NCI-H2196 (cell line): Measurements from ENCODE around the gene NKX1-1.

Experiments
- DNase-seq: peaks from one replicate; lab custom pipeline; 2025; ENCODE audit not compliant: unreplicated experiment; lab: John Stamatoyannopoulos, UW

NKX1-1 gene

DNA sequence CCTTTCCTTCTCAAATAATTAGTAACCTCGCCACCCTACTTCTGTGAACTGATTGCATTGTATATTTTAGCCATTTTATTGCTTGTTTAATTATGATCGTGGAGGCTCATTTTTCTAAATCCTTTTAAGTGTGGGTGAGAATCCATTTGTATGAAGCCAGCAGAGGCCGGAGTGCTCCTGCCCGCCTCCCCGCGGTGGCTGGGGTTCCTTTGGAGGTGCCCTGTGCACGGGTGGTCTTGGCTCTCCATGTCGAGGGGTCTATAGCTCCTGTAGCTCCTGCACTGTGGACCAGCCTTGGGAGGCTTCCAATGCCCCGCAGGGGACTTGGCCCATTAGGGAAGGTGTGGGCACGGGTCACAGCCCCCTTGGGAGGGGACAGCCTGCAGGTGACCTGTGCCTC, 44.2 kb downstream of the NKX1-1 start:
- no peak for DNase-seq

DNA sequence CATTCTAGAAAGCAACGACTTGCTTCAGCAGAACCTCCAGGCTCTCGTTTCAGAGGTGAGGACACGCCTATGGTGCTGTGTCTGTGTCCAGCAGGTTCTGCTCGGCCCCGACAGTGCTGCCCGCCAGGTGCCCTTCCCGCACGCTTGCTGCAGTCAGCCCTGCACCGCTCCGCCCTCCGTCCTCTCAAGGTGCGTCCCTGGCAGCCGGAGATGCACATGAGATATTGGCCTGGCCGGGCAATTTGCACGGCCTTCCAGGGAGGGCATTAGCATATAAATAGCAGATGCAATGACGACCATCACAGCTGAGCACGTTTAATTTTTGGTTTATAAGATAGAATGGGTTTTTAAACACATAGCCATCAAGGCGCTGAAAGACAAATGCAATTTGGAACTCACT, 44.8 kb downstream of the NKX1-1 start:
- no peak for DNase-seq

DNA sequence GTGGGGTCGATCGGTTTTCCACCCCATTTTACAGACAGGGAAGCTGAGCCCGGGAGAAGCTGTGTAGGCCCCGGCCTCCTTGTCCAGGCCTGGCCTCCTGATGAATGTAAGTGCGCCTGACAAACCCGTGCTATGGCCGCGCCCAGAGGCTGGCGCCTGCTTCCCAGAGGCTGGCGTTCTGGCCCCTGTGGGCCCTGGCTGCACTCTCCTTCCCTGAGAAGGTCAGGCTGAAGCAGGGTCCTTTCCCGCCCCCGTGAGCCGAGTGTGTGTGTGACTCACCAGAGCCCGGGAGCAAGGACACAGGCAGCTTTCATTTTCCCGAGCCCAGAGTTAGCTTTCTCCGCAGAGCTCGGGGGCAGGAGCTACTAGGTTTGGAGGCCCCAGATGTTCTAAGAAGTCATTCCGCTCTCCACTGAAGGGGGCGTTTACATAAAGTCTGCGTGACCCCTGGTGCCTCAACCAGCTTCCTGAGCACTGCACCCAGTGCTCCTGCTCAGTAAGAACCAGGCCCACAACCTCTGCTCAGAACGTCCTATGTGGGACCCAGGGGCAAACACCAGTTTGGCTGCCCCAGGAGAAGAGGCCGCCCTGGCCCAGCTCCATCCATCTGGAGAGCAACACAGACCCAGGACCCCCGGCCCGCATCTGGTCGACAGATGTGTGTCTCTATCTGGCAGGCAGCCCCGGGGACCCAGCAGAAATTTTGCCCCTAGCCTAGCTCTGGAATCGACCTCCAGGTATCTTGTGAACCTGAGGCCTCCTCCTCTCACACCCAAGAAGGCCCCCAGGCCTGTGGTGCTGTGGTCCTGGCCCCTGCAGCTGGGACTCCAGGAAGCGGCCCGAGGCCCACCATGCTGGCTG, 45.6 kb downstream of the NKX1-1 start:
- DNase-seq: no peak

DNA sequence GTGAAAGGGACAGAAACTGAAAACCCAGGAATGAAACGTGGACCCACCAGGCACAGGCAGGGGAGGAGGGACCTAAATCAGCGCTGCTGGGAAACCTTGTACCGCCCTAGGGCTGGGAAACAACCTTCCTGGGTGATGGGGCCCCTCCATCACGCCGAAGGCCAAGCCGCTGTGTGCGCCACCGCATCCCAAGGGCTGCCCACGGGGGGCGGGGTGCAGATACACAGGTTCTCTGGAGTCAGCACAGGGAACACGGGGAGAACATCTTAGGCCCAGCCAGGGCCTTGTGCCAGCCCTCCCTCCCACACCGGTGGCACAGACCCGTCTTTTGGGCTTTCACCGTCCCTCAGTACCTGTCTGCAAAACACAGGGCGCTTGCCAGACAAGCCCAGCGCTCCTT, 46.3 kb downstream of the NKX1-1 start:
- no peak for DNase-seq

DNA sequence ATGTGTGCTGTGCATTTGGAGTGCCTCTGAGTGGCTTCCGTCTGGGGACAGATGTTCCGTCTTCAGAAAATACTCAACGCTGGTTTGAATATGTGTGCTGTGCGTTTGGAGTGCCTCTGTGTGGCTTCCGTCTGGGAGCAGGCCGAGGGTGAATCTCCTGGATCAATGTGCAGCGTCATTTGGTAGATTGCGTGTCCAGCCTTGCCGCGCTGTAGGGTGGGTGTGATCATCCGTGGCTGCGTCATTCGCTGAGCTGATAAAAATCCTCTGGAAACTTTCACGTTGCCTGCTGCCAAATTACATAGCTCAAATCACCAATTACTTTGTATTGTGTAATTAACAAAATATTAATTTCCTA, 47.1 kb downstream of the NKX1-1 start:
- DNase-seq: no peak

DNA sequence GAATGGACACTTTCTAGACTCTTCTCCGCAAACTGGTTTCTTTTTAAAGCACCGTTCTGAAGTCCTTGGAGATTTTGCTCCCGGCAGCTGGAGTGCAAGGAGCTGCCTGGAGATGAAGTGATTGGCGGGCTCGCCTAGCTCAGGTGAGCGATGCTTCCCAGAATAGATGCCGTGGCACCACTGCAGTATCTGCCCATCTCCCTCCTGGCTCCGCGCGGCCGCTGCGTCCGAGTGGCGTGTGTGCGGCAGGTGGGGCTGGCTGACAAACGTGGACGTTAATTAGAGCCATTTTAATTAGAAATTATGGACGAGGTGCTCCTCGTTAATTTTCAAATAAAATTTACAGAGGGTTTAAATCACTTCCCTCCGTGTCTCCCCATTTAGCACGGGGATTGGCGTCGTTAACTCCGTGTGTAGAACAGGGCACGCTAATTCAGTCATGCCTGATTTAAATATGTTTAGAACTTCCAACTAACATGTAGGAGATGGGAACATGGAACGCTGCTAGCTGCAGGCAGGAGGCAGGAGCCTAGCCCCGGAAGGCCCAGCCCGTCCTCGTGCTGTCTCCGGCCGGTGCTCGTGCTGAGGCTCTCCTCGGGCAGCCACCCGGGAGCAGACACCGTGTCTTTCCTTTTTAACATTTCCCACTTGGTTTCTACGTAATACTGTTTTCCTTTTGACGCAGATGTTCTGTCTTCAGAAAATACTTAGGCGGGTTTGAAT, 47.7 kb downstream of the NKX1-1 start:
- DNase-seq: no peak

DNA sequence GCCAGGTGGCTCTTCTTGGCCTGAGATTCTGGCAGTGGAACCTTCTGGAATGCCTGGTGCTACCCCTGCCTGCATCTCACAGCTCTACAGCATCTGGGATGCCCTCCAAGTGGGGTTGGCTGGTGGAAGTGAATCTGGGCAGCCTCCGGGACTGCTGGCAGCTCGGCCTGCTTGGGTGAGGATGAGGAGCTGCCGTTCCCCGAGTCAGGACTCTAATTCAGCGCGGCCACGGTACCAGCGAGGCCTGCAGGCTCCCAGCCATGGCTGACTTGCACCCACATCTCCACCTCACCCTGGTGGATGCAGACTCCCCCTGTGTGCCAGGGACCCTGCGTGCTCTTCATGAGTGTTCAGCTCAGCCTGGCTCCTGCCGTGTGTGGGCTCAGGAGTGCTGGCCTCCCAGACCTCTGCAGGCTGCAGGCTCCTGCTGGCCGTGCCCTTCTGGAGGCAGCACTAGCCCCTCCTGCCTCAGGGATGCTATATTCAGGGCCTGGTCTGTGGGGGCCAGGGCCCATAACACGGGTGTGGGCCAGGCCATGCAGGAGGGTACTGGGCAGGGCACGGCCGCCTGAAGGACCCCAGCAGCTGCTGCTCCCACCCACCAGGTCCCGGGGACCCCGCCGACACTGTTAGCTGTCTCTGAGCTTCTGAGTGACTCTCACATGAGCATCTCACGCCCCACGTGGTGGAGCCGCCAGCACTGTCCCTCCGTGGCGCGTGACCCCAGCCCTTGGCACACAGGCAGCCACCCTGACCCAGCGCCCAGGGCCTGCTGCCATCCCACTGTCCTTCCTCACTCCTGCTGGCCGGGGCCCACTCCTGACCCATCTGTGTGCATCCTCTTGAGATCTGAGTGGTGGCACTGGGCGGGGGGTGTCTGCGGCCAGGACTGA, 48.6 kb downstream of the NKX1-1 start:
- no peak for DNase-seq

DNA sequence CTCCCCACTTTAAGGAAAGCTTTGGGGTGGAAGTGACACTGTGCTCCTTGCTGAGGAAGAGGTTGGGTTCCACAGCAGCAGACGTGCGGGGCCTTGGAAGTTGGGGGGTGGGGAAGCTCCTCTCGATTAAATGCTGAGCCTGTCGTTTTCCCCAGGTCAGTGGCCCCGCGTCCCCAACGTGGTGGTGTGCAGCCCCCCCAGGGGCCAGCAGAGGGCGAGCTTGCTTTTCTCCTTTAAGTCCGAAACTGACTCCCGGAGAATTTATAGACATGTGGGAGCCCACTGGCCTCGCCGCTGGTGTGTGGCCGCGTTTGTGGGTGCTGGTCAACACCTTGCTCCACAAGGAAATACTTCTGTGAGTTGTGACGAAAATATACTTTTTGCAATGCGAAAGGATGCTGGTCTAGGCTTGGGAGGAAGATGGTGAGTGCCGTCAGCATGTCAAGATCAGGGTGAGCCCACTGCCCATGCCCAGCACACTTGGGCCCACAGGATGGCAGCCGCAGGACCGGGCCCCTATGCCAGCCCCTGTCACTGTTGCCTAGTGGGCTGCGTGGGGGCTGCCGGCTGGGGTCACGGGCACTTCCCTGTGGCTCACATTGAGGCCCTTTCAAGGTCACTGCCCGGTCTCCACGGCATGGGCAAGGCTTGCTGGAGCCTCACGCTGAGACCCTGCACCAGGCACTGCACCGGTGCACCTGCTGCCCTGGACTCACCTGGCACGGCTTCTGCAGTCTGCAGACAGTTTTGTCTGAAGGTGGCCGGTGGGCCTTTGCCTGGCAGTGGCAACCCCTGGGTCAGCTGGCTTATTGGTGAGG, 49.9 kb downstream of the NKX1-1 start:
- DNase-seq: peak; percentile 63

DNA sequence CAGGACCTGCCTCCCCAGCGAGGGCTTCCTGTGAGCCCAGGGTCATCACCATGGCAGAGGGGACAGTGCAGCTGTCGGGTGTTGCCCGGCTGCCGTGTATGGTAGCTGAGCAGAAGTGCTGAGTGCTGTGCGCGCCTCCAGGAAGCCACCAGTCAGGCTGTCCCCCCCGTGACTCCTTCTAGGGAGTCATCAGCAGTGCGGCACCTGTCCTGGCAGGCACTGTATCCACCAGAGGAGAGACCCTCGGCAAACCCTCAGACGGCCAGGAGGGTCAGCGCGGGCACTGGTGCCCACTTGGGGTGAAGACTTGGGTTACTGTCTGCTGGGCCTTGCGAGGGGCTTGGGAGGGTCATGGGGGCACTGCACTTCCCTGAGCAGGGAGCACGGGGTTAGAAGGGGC, 50.9 kb downstream of the NKX1-1 start:
- no peak for DNase-seq

DNA sequence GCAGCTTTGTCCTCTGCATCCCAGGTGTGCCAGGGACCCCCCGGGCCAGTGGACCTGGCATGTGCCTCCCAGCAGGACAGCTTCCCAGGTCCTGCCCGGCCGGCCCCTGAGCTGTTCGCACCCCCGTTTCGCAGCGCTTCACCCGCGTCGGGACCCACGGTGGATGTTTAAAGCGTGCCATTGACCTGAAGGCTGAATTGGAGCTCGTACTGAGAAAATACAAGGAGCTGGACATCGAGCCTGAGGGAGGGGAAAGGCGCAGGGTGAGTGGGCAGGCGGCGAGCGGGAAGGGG, 51.3 kb downstream of the NKX1-1 start:
- no peak for DNase-seq

DNA sequence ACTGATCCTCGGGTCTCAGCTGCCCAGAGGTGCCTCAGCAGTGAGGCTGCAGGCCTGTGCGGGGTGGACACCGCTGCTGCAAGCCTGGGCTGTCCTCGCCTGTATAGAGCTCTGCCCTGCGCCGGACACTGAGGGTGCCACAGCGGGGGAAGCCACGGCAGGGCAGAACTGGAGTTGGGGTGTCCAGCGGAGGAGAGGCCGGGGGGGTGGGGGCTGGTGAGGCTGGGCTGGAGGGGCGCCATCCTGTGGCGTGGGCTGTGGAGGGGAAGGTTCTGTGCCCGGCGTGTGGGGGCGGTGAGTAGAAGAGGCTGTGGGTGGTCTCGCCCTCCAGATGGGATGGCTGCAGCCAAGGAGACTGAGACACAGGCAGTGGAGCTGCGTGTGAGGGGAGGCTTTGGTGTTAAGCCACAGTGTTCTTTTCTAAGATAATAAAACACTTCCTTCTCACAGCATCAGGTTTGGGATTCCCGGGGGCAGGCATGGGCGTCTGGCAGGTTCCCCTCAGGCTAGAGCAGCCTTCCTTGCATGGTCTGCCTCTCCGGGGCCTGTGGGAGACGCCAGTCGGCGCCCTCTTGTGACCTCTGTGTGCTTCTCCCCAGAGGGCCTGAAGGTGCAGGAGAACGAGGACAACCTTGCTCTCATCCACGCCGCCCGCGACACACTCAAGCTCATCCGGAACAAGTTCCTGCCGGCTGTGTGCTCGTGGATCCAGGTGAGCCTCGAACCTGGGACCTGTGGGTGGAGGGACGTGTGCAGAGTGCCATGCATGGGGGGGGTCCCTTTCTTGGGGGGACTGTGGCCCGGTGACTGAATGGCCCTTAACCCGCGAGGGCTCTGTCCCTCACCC, 51.9 kb downstream of the NKX1-1 start:
- DNase-seq: no peak

DNA sequence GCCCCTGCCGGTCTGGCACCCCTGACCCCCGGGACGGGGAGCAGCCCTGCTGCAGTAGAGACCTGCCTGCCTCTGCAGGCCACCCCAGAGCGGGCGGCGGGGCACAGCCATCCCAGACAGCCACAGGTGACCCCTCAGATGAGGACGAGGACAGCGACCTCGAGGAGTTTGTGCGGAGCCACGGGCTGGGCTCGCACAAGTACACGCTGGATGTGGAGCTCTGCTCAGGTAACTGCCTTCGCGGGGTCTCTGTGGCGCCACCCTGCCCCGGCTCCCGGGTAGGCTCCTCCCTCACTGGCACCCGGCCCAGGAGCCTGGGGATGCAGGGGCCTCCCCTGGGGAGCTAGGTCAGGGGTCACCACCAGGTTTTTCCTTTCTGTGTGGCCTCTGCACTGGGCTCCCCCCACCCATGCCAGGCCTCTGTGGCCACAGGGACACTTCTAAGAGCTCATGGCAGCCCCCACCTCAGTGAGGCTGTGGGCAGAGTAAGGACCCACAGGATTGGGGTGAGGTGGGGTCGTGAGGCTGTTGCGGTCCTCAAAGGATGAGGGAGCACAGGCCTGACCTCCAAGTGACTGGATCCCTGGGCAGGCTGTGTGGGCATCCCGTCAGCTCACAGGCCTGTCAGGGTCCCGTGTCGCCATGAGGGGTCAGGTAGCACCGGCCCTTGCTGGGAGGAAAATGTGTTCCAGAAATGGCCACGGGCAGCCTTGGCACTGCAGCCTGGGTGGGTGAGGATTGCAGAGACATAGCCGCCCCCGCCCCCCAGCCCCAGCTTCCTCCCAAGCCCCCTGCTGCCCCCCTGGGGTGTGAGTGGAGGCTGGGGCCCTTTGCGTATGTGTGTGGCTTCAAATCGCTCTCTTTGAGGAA, 52.8 kb downstream of the NKX1-1 start:
- DNase-seq: no peak
